ELF-1 (cell line): Measurements from ENCODE around the gene PPIL4.
A peak's percentile ranks its signal among the peaks of the same experiment; 100 is the strongest.

Experiments
- DNase-seq: peaks from one replicate; pipeline ENCODE4 v3.0.0-alpha.2; 2016; ENCODE audit warnings: low read depth, low spot score

Gene PPIL4

DNA sequence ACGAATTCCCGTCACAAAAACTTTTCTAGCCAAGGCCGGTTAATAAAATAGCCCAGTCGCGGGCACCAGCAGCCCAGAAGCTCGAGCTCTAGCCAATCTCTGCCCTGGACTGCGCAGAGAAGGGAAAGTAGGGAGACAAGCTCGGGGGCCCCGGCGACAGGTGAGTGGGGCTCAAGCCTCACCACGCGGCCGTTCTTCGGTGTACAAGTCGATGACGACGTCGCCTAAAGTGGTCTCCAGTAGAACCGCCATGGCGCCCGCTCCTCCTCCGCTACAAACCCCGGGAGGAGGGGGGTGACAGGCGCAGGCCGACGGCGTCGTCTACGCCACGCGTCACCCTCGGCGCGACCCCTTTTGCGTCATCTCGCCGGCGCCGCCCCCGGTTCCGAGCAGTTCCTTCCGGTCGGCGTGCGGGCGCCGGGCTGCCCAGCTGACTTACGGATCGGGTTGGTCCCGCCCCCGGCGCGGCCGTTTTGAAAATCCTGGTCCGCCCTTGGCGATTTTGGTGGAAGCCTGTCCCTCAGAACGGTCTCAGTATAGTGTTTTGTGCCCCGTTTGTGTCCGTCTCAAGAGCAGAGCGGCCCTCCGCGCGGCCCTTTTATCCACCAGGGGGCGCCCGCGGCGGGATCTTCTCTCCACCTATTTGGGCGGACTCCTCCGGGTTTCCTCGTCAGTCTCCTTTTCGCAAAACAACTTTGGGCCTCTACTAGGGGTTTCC is at the start of gene PPIL4:
PPIL4 (minus strand) TSS at position 290 of the 718 bp plus-strand sequence; CDS start at position 252, 38 bp downstream.
- peak; percentile 98 for DNase-seq

DNA sequence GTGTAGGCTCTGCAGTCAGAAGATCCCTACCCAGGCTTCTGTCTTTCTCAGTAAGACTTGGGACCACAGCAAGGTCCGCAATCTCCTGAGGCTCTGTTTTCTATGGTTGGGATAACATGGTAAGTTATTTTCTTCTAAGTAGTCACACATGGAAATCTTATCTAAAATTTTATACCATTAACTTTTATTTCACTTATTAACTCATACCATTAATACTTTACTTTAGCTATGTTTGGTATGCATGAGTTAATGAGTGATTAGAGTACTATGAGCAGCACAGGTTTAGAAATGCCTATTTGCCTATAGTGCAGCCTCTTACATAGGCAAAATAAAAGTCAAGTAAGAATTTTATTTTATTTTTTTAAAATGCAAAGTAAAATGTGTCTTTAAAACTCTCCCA is 47.6 kb upstream of the PPIL4 start:
- DNase-seq = no peak

DNA sequence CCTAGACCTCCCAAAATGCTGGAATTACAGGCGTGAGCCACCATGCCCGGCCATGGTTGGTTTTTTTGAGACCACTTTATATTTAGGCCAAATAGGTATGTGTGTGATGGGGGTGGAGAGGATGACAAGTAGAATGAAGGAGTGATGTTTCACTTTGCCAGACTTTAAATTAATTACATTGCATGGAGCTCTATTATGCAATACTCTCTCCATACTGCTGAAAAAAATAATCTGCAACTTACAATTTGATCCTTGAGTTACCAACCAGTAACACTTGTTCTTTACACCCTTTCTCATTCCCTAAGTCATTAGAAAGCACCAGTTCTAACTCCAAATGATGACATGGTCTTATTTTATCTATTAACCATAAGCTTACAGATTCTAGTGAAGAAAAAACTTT is 47.1 kb upstream of the PPIL4 start:
- no peak for DNase-seq

- DNase-seq = peak; percentile 10
Measured at GRCh38 chr6:149586149-149586548, 40.3 kb upstream of the PPIL4 start.

DNA sequence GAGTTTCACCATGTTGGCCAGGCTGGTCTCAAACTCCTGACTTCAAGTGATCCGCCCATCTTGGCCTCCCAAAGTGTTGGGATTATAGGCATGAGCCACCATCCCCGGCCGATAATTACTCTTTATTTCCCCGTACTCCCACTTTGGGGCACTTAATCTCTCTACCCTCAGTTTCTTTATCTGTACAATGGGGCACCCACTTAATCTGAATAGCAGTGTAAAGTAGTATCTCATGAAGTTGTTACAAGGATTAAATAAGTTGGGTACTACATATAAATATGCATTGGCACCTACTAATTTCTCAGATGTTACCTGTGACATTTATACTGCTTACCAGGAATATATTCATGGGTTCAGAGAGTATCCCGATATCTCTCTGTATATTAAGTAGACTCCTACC is 35.5 kb upstream of the PPIL4 start:
- DNase-seq = no peak

DNA sequence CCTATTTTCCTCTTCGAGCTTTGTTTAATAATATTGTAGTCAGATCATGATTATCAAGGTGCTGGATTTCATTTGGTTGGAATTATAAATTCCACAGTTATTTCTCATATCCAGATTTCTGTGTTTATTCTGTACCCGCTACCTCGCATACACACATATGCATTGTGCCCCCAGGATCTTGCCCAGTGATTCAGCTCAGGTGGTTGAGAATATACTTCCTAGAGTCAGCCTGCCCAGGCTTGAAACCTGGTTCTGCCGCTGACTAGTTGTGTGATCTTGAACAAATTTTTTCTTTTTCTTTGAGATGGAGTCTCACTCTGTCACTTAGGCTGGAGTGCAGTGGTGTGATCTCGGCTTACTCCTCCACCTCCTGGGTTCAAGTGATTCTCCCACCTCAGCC is 35.0 kb upstream of the PPIL4 start:
- no peak for DNase-seq

- DNase-seq = no peak
Measured at GRCh38 chr6:149567945-149568585, 22.2 kb upstream of the PPIL4 start.

- no peak for DNase-seq
Measured at GRCh38 chr6:149567194-149567586, 21.3 kb upstream of the PPIL4 start.

DNA sequence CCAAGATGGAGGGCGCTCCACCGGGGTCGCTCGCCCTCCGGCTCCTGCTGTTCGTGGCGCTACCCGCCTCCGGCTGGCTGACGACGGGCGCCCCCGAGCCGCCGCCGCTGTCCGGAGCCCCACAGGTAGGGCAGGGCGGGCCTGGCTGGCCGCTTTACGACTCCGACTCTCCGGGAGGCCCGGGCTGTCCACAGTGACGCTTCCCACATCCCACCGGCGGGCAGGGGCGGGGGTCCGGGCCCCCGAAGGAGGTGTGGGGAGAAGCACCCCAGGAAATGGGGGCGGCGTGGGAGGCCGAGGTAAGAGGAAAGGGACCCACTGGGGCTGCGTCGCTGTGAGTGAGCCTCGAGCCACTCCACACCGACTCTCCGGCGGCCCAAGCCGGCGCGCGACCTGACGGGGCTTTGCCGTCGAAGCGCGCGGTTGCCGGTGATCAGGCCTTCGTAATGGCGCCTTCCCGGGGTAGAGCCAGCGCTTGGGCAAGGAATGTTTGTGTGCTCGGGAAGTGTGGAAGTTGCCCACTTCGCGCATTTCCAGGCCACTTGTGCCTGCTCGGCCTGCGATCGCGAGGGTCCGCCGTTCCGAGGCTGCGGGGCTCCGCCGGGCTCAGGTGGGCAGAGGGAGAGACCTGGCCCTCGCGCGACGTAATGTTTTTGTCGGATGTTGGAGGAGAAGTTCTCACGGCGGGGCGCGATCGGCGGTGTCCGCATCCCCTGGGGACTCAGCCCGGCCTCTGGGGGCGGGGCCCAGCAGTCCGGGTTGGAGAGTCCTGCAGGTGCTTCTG is 20.8 kb upstream of the PPIL4 start:
- peak; percentile 73 for DNase-seq

DNA sequence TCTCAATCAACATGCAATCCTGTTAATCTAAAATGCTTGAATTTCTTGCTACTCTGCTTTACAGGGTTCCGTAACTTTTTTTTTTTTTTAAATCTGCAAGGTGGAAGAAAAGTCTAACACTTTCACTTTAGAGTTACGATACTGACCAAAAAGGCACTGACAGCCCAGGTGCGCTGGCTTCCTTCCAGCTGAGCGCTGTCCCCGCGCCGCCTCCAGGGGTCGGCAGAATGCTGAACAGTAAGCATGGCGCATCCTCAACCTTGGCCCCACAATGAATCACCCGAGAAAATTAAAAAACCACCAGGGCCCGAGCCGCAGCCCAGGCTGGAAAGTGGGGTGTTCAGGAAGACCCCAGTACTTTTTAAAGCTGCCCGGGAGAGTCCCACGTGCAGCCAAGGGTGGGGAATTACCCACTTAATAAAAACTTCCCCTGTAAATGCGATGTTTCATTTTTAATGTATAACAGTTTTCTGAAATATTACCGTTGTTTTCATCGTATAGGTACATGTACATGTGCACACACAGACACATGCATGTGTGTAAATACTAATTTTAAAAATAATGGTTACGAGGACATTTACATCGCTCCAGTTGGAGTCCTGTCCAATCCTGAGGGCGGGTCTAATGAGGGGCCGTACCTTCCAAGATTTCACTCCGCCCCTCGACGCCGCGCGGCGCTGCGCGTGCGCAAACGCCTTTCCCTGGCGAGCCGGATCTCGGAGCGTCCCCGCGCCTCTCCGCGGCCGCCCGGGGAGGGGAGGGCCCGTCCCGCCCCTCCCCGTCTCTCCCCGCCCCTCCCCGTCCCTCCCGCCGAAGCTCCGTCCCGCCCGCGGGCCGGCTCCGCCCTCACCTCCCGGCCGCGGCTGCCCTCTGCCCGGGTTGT is 19.9 kb upstream of the PPIL4 start, which contains the start of gene GINM1:
GINM1 (plus strand) TSS at position 849 of the 883 bp plus-strand sequence. CDS start 40 bp downstream, outside the sequence.
- DNase-seq = peak; percentile 95

DNA sequence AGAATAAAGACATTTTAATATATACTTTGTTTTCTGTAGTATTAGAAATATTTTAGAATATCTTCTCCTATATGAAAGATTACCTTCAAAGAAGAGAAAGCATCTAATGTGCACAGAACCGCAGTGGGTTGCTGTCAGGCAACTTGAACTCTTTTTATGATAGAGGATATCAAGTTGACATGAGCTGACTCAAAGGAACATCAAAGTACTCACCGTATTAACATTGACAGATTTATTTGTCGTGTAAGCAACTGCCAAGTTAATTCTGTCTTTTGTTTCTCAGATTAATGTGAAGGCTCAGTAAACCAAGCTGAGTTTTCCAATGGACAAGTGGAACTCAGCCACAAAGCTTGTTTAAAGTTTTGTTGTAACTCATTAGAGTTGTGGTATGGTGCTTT is 18.1 kb upstream of the PPIL4 start:
- no peak for DNase-seq

- DNase-seq = no peak
Measured at GRCh38 chr6:149563203-149563927, 17.5 kb upstream of the PPIL4 start.

- DNase-seq = no peak
Measured at GRCh38 chr6:149560736-149561135, 14.9 kb upstream of the PPIL4 start.

GRCh38 chr6:149559389-149559788 is 13.5 kb upstream of the PPIL4 start:
- no peak for DNase-seq

DNA sequence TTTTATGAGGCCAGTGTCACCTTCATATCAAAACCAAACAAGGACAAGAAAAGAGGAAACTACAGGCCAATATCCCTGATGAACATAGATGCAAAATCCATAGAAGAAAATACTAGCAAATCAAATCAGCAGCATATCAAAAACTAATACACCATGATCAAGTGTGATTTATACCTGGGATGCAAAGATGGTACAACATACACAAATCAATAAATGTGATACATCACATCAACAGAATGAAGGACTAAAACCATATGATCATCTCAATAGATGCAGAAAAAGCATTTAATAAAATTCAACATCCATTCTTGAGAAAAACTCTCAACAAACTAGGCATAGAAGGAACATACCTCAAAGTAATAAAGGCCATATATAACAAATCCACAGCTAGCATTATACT is 12.2 kb upstream of the PPIL4 start:
- no peak for DNase-seq

GRCh38 chr6:149551920-149552319 is 6.1 kb upstream of the PPIL4 start:
- no peak for DNase-seq

GRCh38 chr6:149545258-149545753 is 537 bp downstream of the PPIL4 start:
- peak; percentile 70 for DNase-seq

GRCh38 chr6:149544646-149545257 is 1.1 kb downstream of the PPIL4 start:
- no peak for DNase-seq

GRCh38 chr6:149541139-149541538 is 4.7 kb downstream of the PPIL4 start:
- no peak for DNase-seq

DNA sequence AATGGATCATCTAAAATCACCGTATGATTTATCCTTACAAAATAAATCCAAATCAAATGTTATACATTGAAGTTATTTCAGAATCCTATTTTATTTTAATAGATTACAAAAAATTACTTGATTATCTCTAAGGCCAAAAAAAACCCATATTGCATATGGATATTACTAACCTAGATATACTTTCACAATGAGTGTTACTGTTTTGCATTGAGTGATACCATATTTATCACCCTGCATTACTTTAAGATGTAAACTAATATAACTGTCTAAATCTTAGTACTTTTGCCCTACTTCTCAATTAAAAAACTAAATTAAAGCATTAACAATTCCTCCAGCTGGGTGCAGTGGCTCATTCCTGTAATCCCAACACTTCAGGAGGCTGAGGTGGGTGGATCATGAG is 11.1 kb downstream of the PPIL4 start:
- DNase-seq = no peak
